ENCODE measurements around the gene CACNA1C.
"Not testable (repeated sequence)": the region's sequence is repeated elsewhere in the genome, so short reads cannot be mapped to it uniquely, and the experiment has no call there.

Gene CACNA1C

GRCh38 chr12:2733493-2734355 lies 680.9 kb downstream of the CACNA1C start:
- DNase-seq = no peak

- no peak for DNase-seq
Measured at GRCh38 chr12:2735432-2735831, 682.6 kb downstream of the CACNA1C start.

GRCh38 chr12:2737656-2738241 lies 685.0 kb downstream of the CACNA1C start:
- no peak for DNase-seq

- no peak for DNase-seq
Measured at GRCh38 chr12:2739069-2739468, 686.3 kb downstream of the CACNA1C start.

- no peak for DNase-seq
Measured at GRCh38 chr12:2739832-2740641, 687.2 kb downstream of the CACNA1C start.

GRCh38 chr12:2742037-2742436 lies 689.2 kb downstream of the CACNA1C start:
- DNase-seq = not testable (repeated sequence)

GRCh38 chr12:2743478-2743877 lies 690.7 kb downstream of the CACNA1C start:
- DNase-seq = no peak

GRCh38 chr12:2745655-2746054 lies 692.9 kb downstream of the CACNA1C start:
- no peak for DNase-seq
